Measurements from ENCODE around the gene ZFP36L1.

The ZFP36L1 gene

GRCh38 chr14:68795597-68796417 lies 2.9 kb upstream of the ZFP36L1 start:
- DNase-seq (ENCODE audit: low read depth in 2 of 2) = peak; percentile 70 to 75

DNA sequence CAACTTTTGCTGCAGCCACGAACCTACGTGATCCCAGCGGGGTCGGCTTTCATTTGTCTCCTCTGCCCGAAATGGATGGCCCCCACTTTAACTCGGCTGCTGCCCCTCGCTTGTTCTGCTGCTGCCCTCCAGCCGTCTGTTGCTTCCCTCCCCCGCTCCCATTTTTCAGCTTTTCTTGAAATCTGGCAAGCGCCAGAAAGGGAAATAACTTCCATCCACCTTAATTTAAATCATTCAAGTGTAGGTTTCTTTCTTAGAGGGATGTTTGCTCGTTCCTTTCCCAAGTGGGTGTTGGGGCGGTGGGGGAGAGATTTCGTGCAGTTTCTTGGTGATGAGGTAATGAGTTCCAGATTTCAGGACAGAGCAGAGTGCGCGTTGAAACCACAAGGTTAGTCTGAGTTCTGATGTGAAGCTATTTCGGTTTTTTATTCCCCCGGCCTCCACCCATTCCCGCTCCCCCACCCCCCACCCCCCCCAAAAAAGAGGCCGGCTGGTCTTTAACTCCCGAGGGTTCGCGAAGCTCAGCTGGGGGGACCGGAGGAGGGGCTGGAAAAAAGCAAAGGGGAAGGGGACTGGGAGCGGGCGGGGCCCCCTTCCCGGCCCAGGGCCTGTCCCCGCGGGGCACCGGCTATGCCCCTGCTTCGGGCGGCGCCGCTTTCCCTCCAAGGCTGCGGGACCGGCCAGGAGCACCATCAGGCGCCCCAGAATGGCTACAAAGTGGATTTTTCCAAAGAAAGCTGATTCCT lies 2.2 kb upstream of the ZFP36L1 start:
- DNase-seq (ENCODE audit: low read depth in 2 of 2) = peak in 1 of 2 donors; percentile 66

DNA sequence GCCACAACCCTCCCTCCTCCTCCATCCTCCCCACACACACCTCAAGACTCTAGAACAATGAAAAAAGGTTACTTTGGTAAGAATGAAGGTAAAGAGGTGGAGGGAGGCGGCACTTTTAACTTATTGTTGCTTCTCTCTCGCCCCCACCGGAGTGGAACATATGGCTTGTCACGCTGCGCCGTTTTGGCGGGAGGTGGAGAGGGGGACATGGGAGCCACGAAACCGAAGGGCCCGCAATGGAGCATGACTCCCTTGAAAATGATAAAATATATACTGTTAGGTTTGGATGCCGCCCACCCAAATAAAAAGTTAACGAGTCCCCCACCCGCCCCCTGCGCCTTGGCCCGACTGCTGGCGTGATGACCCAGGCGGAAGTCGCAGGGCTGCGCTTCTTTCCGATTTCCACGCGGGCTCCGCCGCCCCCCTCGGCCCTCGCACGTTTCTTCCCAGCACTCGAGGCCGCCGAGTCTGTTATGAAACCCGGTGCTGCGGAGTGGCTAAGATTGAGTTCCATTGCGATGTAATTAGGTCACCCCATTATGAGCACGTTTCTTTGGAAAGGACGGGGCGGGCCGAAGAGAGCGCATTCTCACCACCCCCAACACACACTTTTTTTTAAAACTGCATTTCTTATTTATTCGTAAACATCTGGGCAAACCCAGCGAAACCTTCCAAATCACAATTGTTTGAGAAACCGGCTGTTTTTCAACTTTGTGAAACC lies 1.4 kb upstream of the ZFP36L1 start:
- DNase-seq (ENCODE audit: low read depth in 2 of 2) = peak; percentile 77 to 82

DNA sequence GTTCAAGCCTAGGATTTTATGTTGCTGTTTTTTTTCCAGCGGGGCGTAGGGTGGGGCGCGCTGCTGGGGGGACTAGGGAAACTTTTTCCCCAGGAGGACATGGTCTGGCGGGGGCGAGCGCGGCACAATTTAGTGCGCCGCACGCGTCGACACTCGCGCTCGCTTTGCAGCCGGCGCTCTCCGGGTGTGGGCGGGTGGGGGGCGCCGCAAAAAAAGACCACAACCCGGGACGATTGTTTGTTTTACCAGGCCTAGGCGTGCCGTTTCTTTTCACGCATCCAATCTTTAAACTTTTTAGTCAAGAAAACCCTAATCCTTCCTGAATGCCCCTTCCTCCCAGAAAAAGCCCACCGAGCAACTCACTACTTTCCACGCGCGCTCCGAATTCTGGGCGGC lies 865 bp upstream of the ZFP36L1 start:
- DNase-seq (ENCODE audit: low read depth in 2 of 2) = peak in 1 of 2 donors; percentile 56

GRCh38 chr14:68792678-68792978 lies 239 bp downstream of the ZFP36L1 start:
- DNase-seq (ENCODE audit: low read depth in 2 of 2) = no peak

DNA sequence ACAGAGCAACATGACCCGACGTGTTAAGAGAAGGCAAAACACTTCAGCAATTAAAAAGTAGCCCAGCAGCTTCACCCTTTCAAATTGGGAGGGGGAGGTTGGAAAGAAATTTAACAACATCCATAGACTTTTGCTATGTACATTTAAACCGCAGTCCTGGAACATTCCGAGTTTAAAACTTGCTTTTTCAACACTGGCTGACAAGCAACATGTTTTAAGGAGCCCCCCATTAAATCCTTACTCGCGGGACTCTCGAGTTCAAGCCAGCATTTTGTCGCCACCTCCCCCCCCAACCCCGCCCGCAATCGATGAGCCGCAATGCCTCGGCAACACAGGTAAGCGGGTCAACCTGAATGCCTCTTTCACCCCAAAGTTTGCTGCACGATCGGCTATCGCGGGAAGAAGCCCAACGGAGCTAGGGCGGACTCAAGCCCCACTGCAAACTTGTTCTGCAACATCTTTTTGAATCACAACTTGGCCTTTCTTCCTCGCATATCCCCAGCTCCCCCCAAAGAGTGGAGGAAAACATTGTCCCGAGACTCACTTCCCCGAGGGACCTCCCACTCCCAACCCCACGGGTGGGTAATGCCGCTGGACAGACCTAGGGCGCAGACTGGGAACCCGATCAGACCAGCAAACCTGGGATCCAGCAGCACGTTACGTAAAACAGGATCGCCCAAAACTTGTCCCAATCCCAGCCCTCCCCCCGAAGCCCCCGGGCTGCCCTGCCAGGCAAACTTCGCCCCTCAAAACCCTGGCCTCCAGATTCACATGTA lies 777 bp downstream of the ZFP36L1 start:
- no peak for DNase-seq (ENCODE audit: low read depth in 2 of 2)

GRCh38 chr14:68791078-68791901 lies 1.6 kb downstream of the ZFP36L1 start:
- no peak for DNase-seq (ENCODE audit: low read depth in 2 of 2)

GRCh38 chr14:68790644-68791077 lies 2.2 kb downstream of the ZFP36L1 start:
- DNase-seq (ENCODE audit: low read depth in 2 of 2) = peak in 1 of 2 donors; percentile 69

DNA sequence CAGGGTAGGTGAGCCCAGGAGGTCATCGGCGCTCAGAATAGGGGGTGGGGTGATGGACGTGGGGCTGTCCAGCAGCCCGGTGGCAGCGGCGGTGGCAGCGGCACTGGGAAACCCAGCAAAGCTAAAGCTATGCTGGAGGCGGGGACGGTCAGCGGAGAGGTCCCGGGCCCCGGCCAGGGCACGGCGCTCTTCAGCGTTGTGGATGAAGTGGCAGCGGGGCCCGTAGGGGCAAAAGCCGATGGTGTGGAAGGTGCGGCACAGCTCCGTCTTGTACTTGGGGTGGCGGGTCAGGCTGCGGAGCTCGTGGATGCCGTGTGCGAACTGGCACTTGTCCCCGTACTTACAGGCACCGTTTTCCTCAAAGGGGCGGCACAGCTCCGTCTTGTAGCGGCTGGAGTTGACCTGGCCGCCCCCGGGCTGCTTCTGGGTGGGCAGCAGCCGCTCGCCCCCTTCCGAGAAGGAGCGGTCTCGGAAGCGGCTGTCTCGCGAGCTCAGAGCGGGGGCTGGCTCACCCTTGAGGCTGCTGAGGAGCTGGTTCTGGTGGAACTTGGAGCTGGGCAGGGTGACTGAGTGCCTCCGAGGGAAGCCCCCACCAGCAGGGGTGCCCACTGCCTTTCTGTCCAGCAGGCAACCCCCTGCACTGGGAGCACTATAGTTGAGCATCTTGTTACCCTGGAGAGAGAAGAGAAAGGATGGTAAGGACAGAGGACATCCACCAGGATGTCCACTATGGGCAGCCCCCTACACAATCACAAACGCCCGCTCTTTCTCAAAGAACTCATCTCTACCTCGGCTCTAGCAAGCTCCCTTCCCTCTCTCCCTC lies 2.8 kb downstream of the ZFP36L1 start:
- no peak for DNase-seq (ENCODE audit: low read depth in 2 of 2)

- peak; percentile 74 to 81 for DNase-seq (ENCODE audit: low read depth in 2 of 2)
Observed at GRCh38 chr14:68788996-68789820, 3.7 kb downstream of the ZFP36L1 start.

GRCh38 chr14:68788275-68788995 lies 4.4 kb downstream of the ZFP36L1 start:
- no peak for DNase-seq (ENCODE audit: low read depth in 2 of 2)

GRCh38 chr14:68787092-68787992 lies 5.5 kb downstream of the ZFP36L1 start:
- no peak for DNase-seq (ENCODE audit: low read depth in 2 of 2)

DNA sequence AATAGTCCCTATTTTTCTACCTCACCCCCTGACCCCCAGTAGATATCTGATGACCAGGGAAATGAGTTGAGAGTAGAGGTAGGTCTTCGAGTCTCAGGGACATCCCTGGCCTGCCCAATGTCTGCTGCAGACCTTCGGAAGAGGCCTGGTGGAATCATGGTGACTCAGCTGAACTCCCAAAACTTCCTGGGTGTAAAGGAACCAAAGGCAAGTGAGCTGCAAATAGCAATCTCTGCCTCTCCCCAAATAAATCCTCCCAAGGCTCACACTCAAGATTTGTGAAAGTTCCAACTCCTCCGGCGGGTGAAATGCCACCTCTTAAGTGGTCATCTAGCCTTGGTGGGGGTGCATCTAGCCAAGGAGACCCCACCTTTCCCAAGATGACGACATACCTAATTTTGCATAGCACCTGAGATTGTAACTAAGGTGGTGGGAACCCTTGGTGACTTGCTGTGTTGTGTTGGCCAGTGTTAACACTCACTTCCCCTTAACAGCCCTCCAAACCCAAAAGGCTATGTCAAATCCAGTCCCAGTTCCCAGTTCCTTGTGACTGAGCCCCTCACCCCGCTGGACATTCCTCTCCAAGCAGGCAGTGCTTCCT lies 6.3 kb downstream of the ZFP36L1 start:
- DNase-seq (ENCODE audit: low read depth in 2 of 2) = no peak

DNA sequence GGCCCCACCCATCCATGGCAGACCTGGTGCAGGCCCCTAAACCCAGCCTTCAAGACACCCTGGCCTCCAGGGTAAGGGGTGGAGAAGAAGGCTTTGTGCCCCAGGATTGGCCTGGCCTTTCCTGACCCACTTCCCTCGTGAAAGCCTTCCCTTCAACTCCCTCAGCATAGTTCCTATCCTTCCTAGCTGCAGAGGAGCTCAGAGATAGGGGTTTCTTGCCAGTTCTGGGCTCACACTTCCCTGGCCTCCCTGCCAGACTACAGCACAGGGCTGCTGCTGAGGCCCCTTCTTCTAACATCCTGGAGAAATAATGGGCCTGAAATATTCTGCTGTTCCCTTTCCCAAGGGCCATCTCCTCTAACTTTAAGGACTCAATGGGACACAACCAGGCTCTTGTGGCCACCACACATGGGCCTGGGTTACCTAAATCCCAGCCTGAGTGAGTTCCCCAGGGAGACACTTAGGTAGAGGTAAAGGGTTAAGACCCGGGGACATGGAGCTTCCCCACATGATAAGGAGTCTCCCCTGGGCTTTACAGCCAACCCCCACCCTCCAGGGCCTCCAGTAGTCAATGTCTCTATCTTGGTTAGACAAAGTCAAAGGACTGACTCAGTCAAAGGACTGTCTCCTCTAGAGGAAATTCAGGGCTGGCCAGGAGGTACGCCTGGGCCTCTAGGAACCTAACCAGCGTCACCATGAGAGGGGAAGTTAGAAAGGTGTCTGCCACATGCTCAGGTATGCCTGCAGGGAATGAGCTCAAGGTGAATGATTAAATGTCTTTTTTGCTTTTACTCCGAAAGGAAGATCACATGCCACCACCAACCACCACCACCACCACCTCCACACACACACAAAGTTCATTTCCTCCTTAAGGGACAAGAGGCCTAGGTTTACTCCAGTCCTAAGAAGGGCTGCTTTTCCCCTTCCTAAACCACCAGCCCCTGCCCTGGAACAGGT lies 7.1 kb downstream of the ZFP36L1 start:
- DNase-seq (ENCODE audit: low read depth in 2 of 2) = no peak

- DNase-seq (ENCODE audit: low read depth in 2 of 2) = no peak
Observed at GRCh38 chr14:68784978-68785533, 7.8 kb downstream of the ZFP36L1 start.

All from stimulated activated CD4-positive, alpha-beta T cell treated with anti-CD3 and anti-CD28 coated beads, Interleukin-4, amount 100 ng/mL, for 48 hours (primary cell).